Middle frontal gyrus (tissue), 1 donor: ENCODE data around the gene VWA8.
A peak's percentile ranks its signal among the peaks of the same experiment; 100 is the strongest.
"Not testable (repeated sequence)": the region's sequence is repeated elsewhere in the genome, so short reads cannot be mapped to it uniquely, and the experiment has no call there.

Experiments used
- DNase-seq: peaks from one replicate; pipeline ENCODE4 v3.0.0-alpha.2; 2015; ENCODE audit warnings: low spot score; ENCODE audit errors: extremely low spot score

VWA8 gene

GRCh38 chr13:41562083-41562482, 398.8 kb downstream of the VWA8 start:
- DNase-seq = peak; percentile 85

GRCh38 chr13:41561170-41561569, 399.7 kb downstream of the VWA8 start:
- no peak for DNase-seq

GRCh38 chr13:41558781-41559560, 401.9 kb downstream of the VWA8 start:
- no peak for DNase-seq

GRCh38 chr13:41557719-41558118, 403.2 kb downstream of the VWA8 start:
- DNase-seq = no peak

GRCh38 chr13:41554626-41555386, 406.1 kb downstream of the VWA8 start:
- no peak for DNase-seq

GRCh38 chr13:41554180-41554579, 406.7 kb downstream of the VWA8 start:
- DNase-seq = no peak

GRCh38 chr13:41552031-41552430, 408.9 kb downstream of the VWA8 start:
- no peak for DNase-seq

GRCh38 chr13:41550276-41550675, 410.6 kb downstream of the VWA8 start:
- no peak for DNase-seq

- DNase-seq = no peak
Measured at GRCh38 chr13:41549491-41549890, 411.4 kb downstream of the VWA8 start.

GRCh38 chr13:41548910-41549309, 412.0 kb downstream of the VWA8 start:
- no peak for DNase-seq

GRCh38 chr13:41548031-41548430, 412.9 kb downstream of the VWA8 start:
- no peak for DNase-seq

- DNase-seq = peak; percentile 81
Measured at GRCh38 chr13:41547251-41548000, 413.5 kb downstream of the VWA8 start.

GRCh38 chr13:41546372-41547190, 414.3 kb downstream of the VWA8 start:
- no peak for DNase-seq

GRCh38 chr13:41545432-41545707, 415.5 kb downstream of the VWA8 start:
- no peak for DNase-seq

GRCh38 chr13:41543664-41544300, 417.1 kb downstream of the VWA8 start:
- no peak for DNase-seq

- DNase-seq = not testable (repeated sequence)
Measured at GRCh38 chr13:41542799-41543198, 418.1 kb downstream of the VWA8 start.

GRCh38 chr13:41542281-41542680, 418.6 kb downstream of the VWA8 start:
- no peak for DNase-seq

- DNase-seq = no peak
Measured at GRCh38 chr13:41541142-41541938, 419.6 kb downstream of the VWA8 start.

- not testable (repeated sequence) for DNase-seq
Measured at GRCh38 chr13:41540240-41540639, 420.7 kb downstream of the VWA8 start.
